Jurkat, Clone E6-1 (cell line): ENCODE results near the gene CPNE7. TPM values are rescaled to one million over a fixed set of nuclear protein-coding genes. Genes with fewer than 3 reads are reported as not detected.
A peak's percentile ranks its signal among the peaks of the same experiment; 100 is the strongest.

ENCODE experiments used
- DNase-seq: peaks from one replicate; pipeline ENCODE4 v3.0.0-alpha.2; 2011; ENCODE audit warnings: low read depth, low spot score
- H3K4me3 ChIP-seq: 2 replicates; pipeline ENCODE4 v1.5.1; 2011; ENCODE audit warnings: mild to moderate bottlenecking, low read length, control low read depth, moderate library complexity
- polyA plus RNA-seq: library from polyadenylated mRNA; unstranded; fragments of >200 nt; gene quantifications from one replicate; pipeline ENCODE4 v1.2.1, GENCODE V29; 2012; ENCODE audit warnings: missing spikeins; ENCODE audit not compliant: insufficient read length, insufficient read depth

CPNE7 gene
- 48.1 TPM for polyA plus RNA-seq

- H3K4me3 ChIP-seq = peak within 1 kb of the TSS; percentile 47
- no peak for DNase-seq
Observed at GRCh38 chr16:89575247-89576152, at the start of gene CPNE7. TSS of gene CPNE7 (plus strand) at chr16:89575758. CDS start at chr16:89575898, 140 bp downstream.

- no peak overlapping the region for H3K4me3 ChIP-seq
- DNase-seq = no peak
Observed at GRCh38 chr16:89529097-89529496, 46.5 kb upstream of the CPNE7 start.

DNA sequence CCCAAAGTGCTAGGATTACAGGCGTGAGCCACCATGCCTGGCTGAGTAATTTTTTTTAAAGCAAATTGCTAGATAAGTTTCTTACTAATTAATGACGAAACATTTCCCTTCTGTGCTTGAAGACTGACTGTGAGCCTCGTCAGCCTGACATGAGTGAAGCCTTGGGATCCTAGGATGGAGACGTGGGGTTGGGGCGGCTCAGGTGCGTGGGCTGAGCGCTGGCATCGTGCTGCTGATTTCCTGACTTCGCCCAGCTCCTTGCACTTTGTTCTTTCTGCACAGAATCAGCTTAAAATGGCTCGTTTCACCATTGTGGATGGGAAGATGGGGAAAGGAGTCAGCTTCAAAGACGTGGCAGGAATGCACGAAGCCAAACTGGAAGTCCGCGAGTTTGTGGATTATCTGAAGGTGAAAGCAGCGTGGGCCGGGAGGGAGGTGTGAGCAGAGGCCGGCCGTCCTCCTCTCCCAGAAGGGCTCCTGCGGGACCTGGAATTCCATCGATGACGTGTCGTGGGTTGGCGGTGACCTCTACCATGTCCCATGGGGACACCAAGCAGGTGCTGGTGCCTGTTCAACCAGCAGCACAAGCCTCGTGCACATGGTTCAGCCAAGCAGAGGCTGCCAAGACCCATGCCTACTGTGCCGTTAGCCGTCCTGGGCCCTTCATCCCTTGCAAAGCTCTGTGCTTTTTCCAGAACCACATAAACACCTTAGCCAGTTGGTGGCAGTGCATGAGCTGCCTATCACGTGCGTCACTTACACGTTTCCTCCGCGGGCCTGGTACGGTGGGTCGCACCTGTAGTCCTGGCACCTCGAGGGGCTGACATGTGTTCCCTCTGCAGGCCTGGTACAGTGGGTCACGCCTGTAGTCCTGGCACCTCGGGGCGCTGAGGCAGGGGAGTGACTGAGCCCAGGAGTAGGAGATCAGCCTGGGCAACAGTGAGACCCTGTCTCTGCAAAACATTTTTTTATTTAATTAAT, 44.9 kb upstream of the CPNE7 start:
- no peak overlapping the region for H3K4me3 ChIP-seq
- DNase-seq = no peak

DNA sequence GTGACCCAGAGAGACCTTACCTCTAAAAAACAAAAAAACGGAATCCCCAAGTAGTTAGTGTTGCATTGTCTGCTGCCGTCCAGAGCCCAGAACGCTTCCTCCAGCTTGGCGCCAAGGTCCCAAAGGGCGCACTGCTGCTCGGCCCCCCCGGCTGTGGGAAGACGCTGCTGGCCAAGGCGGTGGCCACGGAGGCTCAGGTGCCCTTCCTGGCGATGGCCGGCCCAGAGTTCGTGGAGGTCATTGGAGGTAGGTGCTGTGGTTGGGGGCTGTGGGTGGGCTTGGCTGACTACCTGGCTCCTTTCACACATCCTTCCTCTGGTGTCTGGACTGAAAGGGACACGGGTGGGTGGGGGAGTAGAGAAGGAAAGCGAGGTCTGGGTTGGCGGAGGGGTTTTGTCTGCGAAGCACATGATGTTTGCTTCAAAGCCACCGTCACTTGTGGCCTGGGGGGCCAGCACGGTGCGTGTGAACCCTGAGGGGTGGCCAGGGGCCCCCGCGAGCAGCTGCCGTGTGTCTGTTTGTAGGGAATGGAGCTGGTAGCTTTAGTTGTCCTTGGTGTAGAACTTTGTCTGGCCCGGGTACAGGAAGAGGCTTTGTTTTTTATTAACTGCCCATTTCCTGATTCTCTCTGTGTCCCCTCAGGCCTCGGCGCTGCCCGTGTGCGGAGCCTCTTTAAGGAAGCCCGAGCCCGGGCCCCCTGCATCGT, 43.6 kb upstream of the CPNE7 start:
- DNase-seq = no peak
- no peak overlapping the region for H3K4me3 ChIP-seq

GRCh38 chr16:89534252-89534756, 41.3 kb upstream of the CPNE7 start:
- peak; percentile 16 for DNase-seq
- no peak overlapping the region for H3K4me3 ChIP-seq

GRCh38 chr16:89536371-89536770, 39.2 kb upstream of the CPNE7 start:
- no peak overlapping the region for H3K4me3 ChIP-seq
- DNase-seq = no peak

GRCh38 chr16:89536886-89537548, 38.5 kb upstream of the CPNE7 start:
- no peak overlapping the region for H3K4me3 ChIP-seq
- DNase-seq = no peak

GRCh38 chr16:89537549-89537925, 38.0 kb upstream of the CPNE7 start:
- DNase-seq = no peak
- H3K4me3 ChIP-seq = no peak overlapping the region

DNA sequence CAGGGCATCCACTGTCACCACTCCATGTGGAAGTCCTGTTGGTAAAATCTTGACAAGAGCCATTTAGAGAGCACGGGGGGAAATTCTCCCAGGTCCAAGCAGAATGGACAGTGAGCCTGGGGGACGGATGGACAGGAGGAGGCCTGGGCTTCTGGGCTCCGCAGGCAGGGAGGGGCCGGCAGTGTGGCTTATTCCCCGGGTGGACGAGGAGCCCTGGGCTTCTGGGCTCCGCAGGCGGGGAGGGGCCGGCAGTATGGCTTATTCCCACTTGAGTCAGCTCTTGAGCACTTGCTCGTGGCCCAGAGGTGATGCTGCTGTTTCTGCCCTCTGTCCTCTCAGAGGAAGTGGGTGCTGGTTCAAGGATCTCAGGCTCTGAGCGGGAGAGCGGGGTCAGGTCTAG, 37.3 kb upstream of the CPNE7 start:
- no peak overlapping the region for H3K4me3 ChIP-seq
- DNase-seq = no peak

DNA sequence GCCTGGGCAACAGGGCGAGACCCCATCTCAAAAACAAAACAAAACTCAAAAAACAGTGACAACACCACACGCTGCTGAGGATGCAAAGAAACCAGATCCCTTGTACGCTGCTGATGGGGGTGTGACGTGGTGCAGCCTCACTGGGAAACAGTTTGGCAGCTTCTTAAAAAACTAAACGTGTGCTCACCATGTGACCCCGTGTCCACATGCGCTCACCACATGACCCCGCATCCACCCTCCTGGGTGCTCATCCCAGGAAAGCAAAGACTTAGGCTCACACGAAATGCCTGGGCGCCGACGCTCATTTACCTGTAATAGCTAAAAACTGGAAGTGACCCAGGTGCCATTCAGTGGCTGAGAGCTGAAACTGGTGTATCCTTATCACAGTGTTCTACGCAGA, 35.0 kb upstream of the CPNE7 start:
- H3K4me3 ChIP-seq = no peak overlapping the region
- DNase-seq = no peak

DNA sequence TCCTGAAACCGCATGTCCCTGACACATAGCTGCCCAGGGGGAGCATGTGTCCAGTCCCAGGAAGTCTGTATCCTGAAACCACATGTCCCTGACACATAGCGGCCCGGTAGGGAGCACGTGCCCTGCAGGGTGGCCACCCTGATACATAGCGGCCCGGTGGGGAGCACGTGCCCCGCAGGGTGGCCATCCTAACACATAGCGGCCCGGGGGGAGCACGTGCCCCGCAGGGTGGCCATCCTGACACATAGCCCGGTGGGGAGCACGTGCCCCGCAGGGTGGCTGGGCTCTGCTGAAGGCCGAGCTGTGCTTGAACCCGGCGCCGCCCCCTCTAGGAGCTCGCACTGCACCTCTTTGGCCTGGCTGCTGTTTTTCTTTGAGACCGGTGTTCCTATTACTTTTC, 33.8 kb upstream of the CPNE7 start:
- no peak overlapping the region for H3K4me3 ChIP-seq

DNA sequence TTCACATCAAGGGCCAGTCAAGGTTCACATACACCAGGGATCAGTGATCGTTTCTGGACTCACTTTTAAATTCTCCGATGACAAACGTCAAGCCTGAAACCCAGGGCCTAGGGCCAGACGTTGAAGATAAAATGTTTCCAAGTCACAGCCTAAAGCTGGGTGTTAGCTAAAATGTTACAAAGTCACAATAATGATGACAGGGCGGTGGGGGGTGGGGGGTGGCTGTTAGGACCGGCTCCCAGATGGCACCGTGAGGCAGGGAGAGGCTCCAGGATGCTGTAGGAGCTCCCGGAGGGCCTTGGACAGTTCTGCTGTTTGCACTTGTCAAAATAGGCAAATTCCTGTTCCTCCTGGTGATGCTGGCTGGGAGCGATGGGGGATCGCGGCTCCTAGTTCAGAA, 31.4 kb upstream of the CPNE7 start:
- no peak for DNase-seq
- H3K4me3 ChIP-seq = no peak overlapping the region

More for the DNA sequence above, 33.8 kb upstream of the CPNE7 start:
- no peak for DNase-seq

- H3K4me3 ChIP-seq = no peak overlapping the region
- DNase-seq = no peak
Observed at GRCh38 chr16:89544713-89545043, 30.9 kb upstream of the CPNE7 start.

DNA sequence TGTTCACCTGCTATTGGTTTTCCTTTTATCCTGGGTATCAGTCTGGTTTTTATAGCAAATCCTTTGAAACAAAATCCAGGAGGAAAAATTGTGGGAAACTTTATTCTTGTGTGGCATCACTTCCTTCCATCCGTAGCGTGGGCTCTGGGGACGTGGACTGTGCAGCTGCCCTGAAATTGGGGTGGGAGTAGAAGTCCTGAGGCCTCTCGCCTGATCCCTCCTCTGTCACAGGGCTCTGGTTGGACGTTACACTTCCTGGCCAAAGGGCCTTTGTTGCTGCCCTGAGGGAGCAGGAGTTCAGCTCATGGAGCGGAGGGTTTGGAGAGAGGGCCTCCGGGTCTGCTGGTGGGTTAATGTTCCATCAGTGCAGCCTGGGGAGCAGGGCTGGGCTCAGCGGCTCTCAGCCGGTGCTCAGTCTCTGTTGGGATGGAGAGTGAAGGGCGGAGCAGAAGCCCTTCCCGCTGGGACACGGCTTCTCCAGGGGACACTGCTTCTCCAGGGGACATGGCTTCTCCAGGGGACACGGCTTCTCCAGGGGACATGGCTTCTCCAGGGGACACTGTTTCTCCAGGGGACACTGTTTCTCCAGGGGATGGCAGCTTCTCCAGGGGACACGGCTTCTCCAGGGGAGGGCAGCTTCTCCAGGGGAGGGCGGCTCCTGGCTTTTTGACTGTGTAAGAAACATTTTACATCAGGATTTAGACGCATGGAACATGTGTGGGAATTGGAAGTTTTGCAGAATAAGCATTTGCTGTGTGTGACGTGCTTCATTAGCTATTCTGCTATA, 30.3 kb upstream of the CPNE7 start:
- no peak overlapping the region for H3K4me3 ChIP-seq
- DNase-seq = no peak

DNA sequence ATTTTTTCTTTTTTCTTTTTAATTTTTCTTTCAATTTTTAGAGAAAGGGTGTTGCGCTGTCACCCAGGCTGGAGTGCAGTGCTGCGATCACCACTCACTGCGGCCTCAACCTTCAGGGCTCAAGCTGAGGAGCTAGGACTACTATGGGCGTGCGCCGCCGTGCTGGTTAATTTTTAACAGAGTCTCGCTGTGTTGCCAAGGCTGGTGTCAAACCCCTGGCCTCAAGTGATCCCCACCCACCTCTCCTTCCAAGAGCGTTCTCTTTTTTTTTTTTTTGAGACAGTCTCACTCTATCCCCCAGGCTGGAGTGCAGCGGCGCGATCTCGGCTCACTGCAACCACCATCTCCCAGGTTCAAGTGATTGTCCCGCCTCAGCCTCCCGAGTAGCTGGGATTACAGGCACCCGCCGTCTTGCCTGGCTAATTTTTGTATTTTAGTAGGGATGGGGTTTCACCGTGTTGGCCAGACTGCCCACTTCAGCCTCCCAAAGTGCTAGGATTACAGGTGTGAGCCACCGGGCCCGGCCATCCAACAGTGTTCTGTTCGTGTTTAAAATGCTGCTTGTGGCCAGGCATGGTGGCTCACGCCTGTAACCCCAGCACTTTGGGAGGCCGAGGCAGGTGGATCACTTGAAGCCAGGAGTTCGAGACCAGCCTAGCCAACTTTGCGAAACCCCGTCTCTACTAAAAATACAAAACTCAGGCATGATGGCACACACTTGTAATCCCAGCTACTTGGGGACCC, 29.6 kb upstream of the CPNE7 start:
- no peak overlapping the region for H3K4me3 ChIP-seq
- DNase-seq = no peak

DNA sequence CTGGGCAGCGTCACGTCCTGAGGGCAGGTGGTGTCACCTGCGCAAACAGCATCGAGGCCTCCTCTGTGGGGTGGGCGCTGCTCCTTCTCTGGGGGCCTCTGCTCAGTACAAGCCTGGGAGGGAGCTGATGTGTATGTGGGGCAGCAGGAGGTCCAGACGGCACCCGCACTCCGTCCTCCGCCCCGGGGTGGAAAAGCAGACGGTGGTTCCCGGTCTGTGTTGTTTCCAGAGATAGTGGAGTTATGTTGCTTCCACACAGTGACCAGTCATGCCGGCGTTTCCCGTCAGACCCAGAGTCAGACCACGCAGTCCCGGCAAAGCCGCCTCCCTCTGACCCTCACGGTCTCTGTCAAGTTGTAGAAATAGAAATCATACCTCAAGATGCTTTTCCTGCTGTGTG, 28.8 kb upstream of the CPNE7 start:
- DNase-seq = no peak
- no peak overlapping the region for H3K4me3 ChIP-seq

DNA sequence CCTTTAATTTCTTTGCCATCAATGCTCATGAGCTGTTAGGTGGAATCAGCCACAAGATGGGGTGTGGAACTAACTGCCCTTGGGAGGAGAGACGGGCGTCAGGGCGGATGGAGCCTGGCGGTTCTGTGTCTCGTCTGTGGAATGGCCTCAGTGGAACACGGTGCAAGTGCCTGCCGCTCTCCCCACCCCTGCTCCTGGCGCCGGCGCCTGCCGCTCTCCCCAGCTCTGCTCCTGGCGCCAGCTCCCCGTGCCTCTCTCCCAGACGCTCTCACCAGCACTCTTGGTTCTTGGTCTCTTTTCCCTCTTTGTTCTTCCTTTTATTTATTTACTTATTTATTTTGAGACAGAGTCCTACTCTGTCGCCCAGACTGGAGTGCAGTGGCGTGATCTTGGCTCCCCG, 28.3 kb upstream of the CPNE7 start:
- DNase-seq = no peak
- H3K4me3 ChIP-seq = no peak overlapping the region
